ENCODE measurements around the gene COMMD4.
"Not testable (repeated sequence)": the region's sequence is repeated elsewhere in the genome, so short reads cannot be mapped to it uniquely, and the experiment has no call there.

The COMMD4 gene

GRCh38 chr15:75335705-75336355 lies at the start of gene COMMD4:
COMMD4 (plus strand) TSS chr15:75336063; CDS start chr15:75336090, 27 bp downstream.
- peak; percentile 75 to 90 (median 79) for DNase-seq (ENCODE audit: low read depth in 3 of 3)

GRCh38 chr15:75293660-75294059 lies 42.2 kb upstream of the COMMD4 start:
- not testable (repeated sequence) for DNase-seq (ENCODE audit: low read depth in 3 of 3)

GRCh38 chr15:75298541-75299310 lies 37.1 kb upstream of the COMMD4 start:
- not testable (repeated sequence) for DNase-seq (ENCODE audit: low read depth in 3 of 3)

- peak; percentile 40 to 60 (median 46) for DNase-seq (ENCODE audit: low read depth in 3 of 3)
Observed at GRCh38 chr15:75299311-75299688, 36.6 kb upstream of the COMMD4 start.

- DNase-seq (ENCODE audit: low read depth in 3 of 3), result not testable (repeated sequence)
Observed at GRCh38 chr15:75300026-75300425, 35.8 kb upstream of the COMMD4 start.

- no peak for DNase-seq (ENCODE audit: low read depth in 3 of 3)
Observed at GRCh38 chr15:75302318-75302717, 33.5 kb upstream of the COMMD4 start.

GRCh38 chr15:75302753-75303152 lies 33.1 kb upstream of the COMMD4 start:
- not testable (repeated sequence) for DNase-seq (ENCODE audit: low read depth in 3 of 3)

- DNase-seq (ENCODE audit: low read depth in 3 of 3), result no peak
Observed at GRCh38 chr15:75306188-75306587, 29.7 kb upstream of the COMMD4 start.

- peak in 1 of 3 experiments; percentile 29 for DNase-seq (ENCODE audit: low read depth in 3 of 3)
Observed at GRCh38 chr15:75307778-75308390, 28.0 kb upstream of the COMMD4 start.

GRCh38 chr15:75309711-75310110 lies 26.2 kb upstream of the COMMD4 start:
- DNase-seq (ENCODE audit: low read depth in 3 of 3), result no peak

- not testable (repeated sequence) for DNase-seq (ENCODE audit: low read depth in 3 of 3)
Observed at GRCh38 chr15:75312548-75312947, 23.3 kb upstream of the COMMD4 start.

GRCh38 chr15:75313116-75313845 lies 22.6 kb upstream of the COMMD4 start:
- no peak for DNase-seq (ENCODE audit: low read depth in 3 of 3)

- no peak for DNase-seq (ENCODE audit: low read depth in 3 of 3)
Observed at GRCh38 chr15:75314552-75315290, 21.1 kb upstream of the COMMD4 start.

GRCh38 chr15:75319231-75319897 lies 16.5 kb upstream of the COMMD4 start:
- not testable (repeated sequence) for DNase-seq (ENCODE audit: low read depth in 3 of 3)

- no peak for DNase-seq (ENCODE audit: low read depth in 3 of 3)
Observed at GRCh38 chr15:75321711-75322110, 14.2 kb upstream of the COMMD4 start.

- DNase-seq (ENCODE audit: low read depth in 3 of 3), result no peak
Observed at GRCh38 chr15:75325922-75326321, 9.9 kb upstream of the COMMD4 start.

- DNase-seq (ENCODE audit: low read depth in 3 of 3), result no peak
Observed at GRCh38 chr15:75327005-75327404, 8.9 kb upstream of the COMMD4 start.

- DNase-seq (ENCODE audit: low read depth in 3 of 3), result no peak
Observed at GRCh38 chr15:75327491-75327890, 8.4 kb upstream of the COMMD4 start.

- no peak for DNase-seq (ENCODE audit: low read depth in 3 of 3)
Observed at GRCh38 chr15:75328493-75329314, 7.2 kb upstream of the COMMD4 start.

GRCh38 chr15:75329571-75329970 lies 6.3 kb upstream of the COMMD4 start:
- no peak for DNase-seq (ENCODE audit: low read depth in 3 of 3)

Measured in stimulated activated CD4-positive, alpha-beta T cell treated with anti-CD3 and anti-CD28 coated beads, TNF-alpha, amount 100 ng/mL, for 24 hours (primary cell).